SHP77 treated with DMSO at 0.1 percent for 48 hours (cell line): Measurements from ENCODE around the gene MICALL1.

ENCODE experiments used
- DNase-seq: peaks from one replicate; lab custom pipeline; 2025; lab: John Stamatoyannopoulos, UW

MICALL1 gene

GRCh38 chr22:37983860-37984791, 78.0 kb downstream of the MICALL1 start, which contains the start of gene SOX10:
Gene SOX10 (minus strand): TSS chr22:37984555. CDS start chr22:37983784, 771 bp downstream.
- no peak for DNase-seq

DNA sequence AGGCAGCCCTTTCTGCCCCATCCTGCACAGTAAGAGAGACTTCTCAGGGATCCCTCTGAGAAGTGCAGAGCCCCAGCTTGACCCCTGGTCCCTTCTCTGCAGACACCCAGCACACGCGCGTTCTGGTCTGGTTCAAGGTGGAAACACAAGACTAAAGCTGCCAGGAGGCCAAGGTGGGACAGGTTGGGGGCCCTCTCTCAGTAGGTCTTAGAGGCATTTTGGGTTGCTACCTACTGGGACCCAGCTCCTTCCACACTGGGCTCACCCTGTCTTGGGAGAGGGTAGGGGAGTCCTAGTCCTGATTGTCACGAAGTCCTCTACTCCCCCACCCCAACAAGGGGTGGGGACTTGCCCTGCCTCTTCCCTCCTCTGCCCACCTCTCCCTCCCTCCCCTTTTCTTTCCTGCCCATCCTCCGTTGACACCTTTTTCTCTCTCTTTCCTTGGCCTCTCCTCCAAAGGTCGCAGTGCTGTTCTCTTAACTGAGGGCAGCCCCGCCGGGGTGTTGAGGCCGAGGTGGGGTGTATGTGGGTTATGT, 79.0 kb downstream of the MICALL1 start:
- DNase-seq = no peak

GRCh38 chr22:37985751-37986281, 79.7 kb downstream of the MICALL1 start:
- no peak for DNase-seq

GRCh38 chr22:37986371-37986770, 80.3 kb downstream of the MICALL1 start:
- DNase-seq = no peak

DNA sequence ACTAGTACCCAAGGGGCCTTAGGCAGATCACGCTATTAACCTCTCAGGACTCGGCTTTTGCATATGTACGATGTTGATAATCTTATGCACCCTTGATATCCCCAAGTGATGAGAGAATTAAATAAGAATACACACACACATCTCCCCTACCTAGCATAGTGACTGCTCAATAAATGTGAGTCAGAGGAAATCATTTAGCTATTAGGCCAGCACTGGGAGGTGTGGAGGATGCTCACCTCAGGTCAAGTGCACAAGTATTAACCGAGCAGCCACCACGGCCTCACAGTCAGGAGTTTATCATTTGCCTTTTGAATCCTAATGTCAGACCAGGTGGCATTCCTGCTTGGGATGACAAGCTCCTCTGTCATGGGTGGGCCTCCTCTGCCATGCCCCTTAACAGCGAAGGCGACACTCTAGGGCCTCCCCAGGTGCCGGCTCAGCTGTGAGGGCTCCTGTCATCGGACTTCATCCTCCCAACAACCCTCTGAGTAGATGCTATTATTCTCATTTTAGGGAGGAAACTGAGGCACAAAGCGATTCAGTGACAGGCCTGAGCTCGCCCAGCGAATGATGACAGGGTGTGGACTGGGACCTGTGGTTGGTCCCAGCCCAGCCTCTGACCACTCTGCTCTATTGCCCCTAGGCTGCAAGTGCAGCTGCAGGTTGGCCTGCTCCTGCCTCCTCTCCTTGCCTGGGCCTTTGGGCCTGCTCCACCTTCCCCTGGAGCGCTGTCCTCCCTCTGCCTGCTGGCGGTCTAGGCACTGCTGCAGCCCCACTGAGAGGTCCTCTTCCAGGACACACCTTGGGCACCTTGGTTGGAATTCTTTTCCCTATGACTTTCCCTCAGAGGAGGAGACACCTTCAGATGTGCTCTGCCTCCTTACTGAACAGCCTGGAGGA, 83.3 kb downstream of the MICALL1 start:
- no peak for DNase-seq

DNA sequence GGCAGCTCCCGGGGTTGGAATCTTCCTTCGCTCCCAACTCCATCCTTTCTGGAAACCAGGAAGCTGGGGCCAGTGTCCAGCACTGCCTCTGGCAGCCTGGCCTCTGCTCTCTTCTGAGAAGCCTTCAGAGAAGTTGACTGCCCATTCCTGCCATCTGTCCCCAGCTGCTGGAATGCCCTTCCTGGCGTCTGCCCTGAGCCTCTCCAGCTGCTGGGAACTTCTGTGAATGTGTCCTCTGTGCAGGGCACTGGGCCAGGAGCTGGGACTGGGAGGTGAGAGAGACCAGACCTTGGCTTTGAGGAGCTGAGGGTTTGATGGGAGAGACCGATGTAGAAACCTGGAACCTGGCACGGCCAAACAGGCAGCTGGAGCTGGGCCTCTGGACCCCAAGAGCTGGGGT, 84.2 kb downstream of the MICALL1 start:
- no peak for DNase-seq

DNA sequence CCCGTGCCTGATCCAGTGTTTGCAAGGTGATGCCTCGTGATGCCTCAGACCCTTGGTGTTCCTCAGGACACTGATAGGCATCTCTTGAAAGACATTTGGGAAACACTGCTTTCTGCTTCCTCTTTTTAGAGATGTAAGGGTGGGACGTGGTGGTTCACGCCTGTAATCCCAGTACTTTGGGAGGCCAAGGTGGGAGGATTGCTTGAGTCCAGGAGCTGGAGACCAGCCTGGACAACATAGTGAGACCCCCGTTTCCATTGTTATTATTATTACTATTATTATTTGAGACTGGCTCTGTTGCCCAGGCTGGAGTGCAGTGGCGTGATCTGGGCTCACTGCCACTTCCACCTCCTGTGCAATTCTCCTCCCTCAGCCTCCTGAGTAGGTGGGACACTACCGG, 84.8 kb downstream of the MICALL1 start:
- no peak for DNase-seq

GRCh38 chr22:37991731-37992442, 85.8 kb downstream of the MICALL1 start:
- DNase-seq = no peak
